Uterus (tissue), 2 donors: ENCODE results near the gene HMGN5.

Source experiments
- CTCF ChIP-seq, 4 experiments: fragments of 200-600 bp in 2 of 4; fragments of 450-650 bp in 2 of 4; sonication (generic) in 2 of 4; IDR thresholded peaks; one replicate each; pipeline ENCODE4 v1.5.1; 2016 to 2019; ENCODE audit warnings: antibody characterized with exemption in 4 of 4, mild to moderate bottlenecking in 2 of 4, moderate library complexity in 1 of 4
- POLR2A ChIP-seq, 2 donors: fragments of 450-650 bp; IDR thresholded peaks; one replicate each; pipeline ENCODE4 v1.6.1; 2016; ENCODE audit warnings: antibody characterized with exemption in 2 of 2, mild to moderate bottlenecking in 1 of 2, moderate library complexity in 1 of 2

- TF ChIP-seq CTCF (IDR thresholded peaks at IDR 0.05): no peak
- TF ChIP-seq POLR2A (IDR thresholded peaks at IDR 0.05): peak in 1 of 2 donors; percentile 31
Observed at GRCh38 chrX:81201671-81202455, at the start of gene HMGN5, which contains the start of gene SH3BGRL.
